Stromal cell of bone marrow (primary cell): ENCODE results near the gene CYB5A.
"Not testable (repeated sequence)": the region's sequence is repeated elsewhere in the genome, so short reads cannot be mapped to it uniquely, and the experiment has no call there.

ENCODE experiments used
- DNase-seq: peaks from one replicate; pipeline ENCODE4 v3.0.0-alpha.2; 2012; ENCODE audit warnings: low read depth

CYB5A gene

GRCh38 chr18:74294526-74294925 is 2.8 kb upstream of the CYB5A start:
- DNase-seq: peak; percentile 39

- DNase-seq: not testable (repeated sequence)
Measured at GRCh38 chr18:74292982-74293381, 1.2 kb upstream of the CYB5A start.

DNA sequence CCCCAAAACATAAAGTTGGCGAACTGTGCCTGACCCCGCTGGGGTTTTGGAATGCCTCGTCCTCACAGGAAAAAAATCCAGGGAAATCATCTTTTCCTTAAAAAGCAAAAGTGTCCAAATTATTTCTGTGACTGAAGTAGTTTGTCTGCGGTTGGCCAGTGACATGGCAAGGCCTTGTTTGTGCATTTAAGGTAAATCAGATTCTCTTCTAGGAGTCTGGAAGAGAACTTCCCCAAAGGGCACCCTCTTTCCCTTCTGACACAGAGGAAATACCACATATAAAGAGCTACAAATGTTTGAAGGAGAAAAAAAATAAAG is 737 bp upstream of the CYB5A start:
- DNase-seq: no peak

DNA sequence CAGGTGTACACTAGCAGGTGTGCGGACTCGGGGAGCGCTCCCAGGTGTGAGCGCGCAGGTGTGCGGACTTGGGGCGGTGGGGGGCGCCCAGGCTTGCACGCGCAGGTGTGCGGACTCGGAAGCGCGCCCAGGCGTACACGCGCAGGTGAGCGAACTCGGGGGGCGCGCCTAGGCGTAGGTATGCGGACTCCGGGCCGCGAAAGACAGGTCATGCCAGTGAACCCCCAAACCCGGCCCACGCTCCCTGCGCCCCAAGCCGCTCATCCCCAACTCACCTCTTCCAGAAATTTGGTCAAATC is 342 bp downstream of the CYB5A start:
- DNase-seq: no peak

DNA sequence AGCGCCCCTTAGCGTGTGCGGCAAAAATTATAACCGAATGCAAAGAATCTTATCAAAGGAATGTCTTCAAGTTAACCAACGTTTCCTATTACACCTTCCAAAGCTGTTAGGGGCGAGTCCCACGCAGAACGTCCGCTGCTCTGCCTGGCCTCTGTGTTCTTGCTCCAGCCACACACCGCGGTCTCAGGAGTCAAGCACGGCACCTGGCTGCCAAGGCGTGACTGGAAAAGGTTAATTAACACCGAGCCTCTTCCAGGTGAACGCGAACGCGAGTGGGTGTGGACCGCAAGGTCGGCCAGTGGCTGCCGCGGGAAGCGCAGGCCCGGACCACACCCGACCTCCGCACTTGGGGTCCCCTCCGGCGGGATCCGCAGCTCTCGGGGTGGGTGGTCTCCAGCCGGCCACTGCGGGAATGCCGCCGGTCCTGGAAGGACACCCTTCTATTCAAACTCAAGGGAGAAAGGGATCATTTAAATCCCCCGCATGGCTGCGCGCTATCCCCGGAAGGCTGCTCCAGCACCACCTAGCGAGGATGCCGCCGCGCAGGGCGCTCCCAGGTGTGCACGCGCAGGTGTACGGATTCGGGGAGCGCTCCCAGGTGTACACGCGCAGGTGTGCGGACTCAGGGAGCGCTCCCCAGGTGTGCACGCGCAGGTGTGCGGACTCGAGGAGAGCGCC is 830 bp downstream of the CYB5A start:
- DNase-seq: no peak

DNA sequence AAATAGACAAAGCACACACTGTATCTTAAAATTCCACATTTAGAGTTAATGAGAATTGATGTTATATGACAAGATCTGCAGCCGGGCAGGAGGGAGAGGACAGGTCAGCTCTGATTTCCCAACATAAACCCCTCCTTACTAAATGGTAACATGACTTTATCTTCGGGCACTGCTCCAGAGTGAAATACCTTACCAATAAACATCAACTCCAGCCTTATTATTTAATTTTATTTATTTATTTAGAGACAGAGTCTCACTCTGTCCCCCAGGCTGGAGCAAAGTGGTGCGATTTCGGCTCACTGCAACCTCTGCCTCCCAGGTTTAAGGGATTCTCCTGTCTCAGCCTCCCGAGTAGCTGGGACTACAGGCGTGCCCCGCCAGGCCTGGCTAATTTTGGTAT is 1.7 kb downstream of the CYB5A start:
- no peak for DNase-seq

- peak; percentile 9 for DNase-seq
Measured at GRCh38 chr18:74289137-74289536, 2.6 kb downstream of the CYB5A start.

GRCh38 chr18:74288730-74289129 is 3.0 kb downstream of the CYB5A start:
- DNase-seq: no peak

GRCh38 chr18:74288041-74288440 is 3.7 kb downstream of the CYB5A start:
- no peak for DNase-seq

- DNase-seq: no peak
Measured at GRCh38 chr18:74286856-74287255, 4.9 kb downstream of the CYB5A start.

DNA sequence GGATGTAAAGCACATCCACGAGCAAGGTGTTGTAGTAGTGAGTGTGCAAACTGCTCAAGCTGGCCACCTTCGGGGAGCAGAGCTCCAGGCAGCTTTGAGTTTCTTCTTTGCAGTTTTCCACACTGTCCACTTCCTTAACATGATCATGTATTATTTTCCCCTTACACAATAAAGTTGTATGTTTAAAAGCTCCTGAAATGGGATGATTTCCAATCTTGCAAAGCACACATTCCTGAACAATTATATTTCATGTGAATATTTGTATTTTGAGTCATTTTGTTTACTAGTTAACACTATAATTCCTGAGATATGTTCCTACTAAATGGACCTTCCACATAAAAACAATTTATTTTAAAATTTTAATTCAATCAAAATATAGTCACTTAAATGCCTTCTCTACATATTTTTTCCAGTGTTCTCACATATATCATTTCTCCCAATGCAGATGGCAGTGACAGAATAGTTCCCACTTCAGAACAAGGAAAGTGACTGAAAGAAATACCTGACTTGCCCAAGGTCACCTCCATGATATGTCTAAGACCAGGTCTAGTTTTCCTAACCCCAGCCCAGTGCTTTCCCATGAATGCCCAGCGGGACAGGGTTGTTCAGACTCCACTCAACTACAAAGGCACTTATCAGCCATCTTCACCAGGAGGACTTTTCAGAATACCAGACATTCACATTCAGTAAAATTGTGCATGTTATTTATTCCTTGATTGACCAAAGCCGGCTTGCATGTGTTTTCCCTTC is 5.5 kb downstream of the CYB5A start:
- DNase-seq: no peak

DNA sequence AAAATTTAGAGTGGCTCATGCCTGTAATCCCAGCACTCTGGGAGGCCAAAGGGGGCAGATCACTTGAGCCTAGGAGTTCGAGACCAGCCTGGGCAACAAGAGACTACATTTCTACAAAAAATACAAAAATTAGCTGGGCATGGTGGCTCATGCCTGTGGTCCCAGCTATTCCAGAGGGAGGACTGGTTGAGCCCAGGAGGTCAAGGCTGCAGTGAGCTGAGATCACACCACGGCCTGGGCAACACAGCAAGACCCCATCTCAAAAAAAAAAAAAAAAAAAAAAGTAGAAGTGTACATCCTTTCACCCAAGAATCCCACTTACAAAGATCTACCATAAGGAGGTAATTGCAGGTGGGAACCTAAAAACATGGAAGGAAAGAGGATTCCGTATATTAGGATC is 6.2 kb downstream of the CYB5A start:
- not testable (repeated sequence) for DNase-seq

DNA sequence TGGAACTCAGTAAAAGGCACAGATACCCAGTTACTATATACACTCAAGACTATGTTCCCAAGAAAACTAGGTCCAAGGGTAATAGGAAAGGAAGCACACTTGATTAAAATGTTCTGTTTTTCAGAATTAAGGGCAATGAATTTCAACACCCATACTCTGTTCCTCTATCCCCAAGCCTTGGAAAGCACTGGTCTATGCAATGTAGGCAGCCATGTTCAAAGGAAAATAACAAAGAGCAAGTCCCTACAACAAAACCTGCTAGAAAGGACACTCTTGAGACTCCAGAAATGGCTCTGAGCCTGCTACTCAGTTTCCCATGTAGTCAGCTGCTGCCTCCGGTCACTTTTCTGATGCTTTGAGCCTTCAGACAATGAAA is 6.8 kb downstream of the CYB5A start:
- DNase-seq: no peak

- no peak for DNase-seq
Measured at GRCh38 chr18:74284191-74284979, 7.4 kb downstream of the CYB5A start.

GRCh38 chr18:74283646-74284045 is 8.1 kb downstream of the CYB5A start:
- DNase-seq: no peak

GRCh38 chr18:74282755-74283554 is 8.8 kb downstream of the CYB5A start:
- DNase-seq: no peak

GRCh38 chr18:74281980-74282754 is 9.6 kb downstream of the CYB5A start:
- DNase-seq: no peak

- no peak for DNase-seq
Measured at GRCh38 chr18:74281011-74281979, 10.5 kb downstream of the CYB5A start.

DNA sequence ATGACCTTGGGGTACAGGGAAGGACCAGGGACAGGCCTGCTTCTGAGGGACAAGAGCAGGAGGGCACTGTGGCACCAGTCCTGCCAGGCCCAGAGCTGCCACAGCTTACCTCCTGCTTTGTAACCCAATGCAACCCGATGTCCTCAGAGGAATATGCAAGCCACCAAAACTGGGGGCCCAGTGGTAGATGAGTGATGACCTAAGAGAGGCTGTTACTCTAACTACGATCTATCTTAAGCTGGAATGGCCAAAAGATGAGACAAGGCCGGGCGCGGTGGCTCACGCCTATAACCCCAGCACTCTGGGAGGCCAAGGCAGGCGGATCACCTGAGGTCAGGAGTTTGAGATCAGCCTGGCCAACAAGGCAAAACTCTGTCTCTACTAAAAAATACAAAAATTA is 12.8 kb downstream of the CYB5A start:
- DNase-seq: no peak

DNA sequence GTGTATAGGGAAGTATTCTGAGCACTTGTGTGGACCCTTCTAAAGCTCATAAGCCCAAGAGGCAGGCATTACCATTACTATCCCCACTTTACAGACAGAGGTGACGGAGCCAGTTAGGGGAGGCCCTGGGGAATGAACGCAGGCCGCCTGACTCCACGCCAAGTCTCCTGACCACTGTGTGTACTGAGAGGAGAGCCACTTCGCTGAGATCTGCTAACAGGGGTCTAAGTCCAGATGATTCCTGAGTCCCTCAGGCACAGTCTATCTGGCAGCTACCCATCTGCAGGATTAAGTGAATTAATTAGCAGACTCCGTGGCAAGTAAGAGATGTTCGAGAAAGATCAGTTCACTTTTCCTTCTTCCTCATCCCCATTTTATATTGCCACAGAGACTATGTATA is 13.7 kb downstream of the CYB5A start:
- DNase-seq: no peak

- DNase-seq: no peak
Measured at GRCh38 chr18:74277296-74277695, 14.5 kb downstream of the CYB5A start.
